Hepatocyte (in vitro differentiated cells): ENCODE measurements around the gene SLC8A1. TPM values are rescaled to one million over a fixed set of nuclear protein-coding genes. Genes with fewer than 3 reads are reported as not detected.

Source experiments
- DNase-seq: peaks from one replicate; pipeline ENCODE4 v3.0.0-alpha.2; 2016; ENCODE audit warnings: low spot score
- H2AFZ ChIP-seq: fragments of 200-600 bp; sonication (generic); 2 replicates; pipeline ENCODE4 v1.6.0; 2016; ENCODE audit warnings: antibody characterized with exemption, mild to moderate bottlenecking
- H3K27ac ChIP-seq: fragments of 200-600 bp; sonication (generic); 2 replicates; pipeline ENCODE4 v1.5.1; 2016; ENCODE audit warnings: mild to moderate bottlenecking
- H3K27me3 ChIP-seq: fragments of 200-600 bp; sonication (generic); 2 replicates; pipeline ENCODE4 v1.6.1; 2016
- H3K36me3 ChIP-seq: fragments of 200-600 bp; sonication (generic); replicated peaks from 2 replicates; pipeline ENCODE4 v1.5.1; 2016; ENCODE audit warnings: low read depth; ENCODE audit not compliant: insufficient read depth
- H3K4me1 ChIP-seq: fragments of 200-600 bp; sonication (generic); 2 replicates; pipeline ENCODE4 v1.5.1; 2016; ENCODE audit warnings: mild to moderate bottlenecking, moderate library complexity; ENCODE audit not compliant: insufficient read depth
- H3K4me2 ChIP-seq: fragments of 200-600 bp; sonication (generic); 2 replicates; pipeline ENCODE4 v1.6.0; 2016
- H3K4me3 ChIP-seq: fragments of 200-600 bp; sonication (generic); 2 replicates; pipeline ENCODE4 v1.5.1; 2016; ENCODE audit warnings: mild to moderate bottlenecking
- H3K79me2 ChIP-seq: fragments of 200-600 bp; sonication (generic); 2 replicates; pipeline ENCODE4 v1.6.0; 2017; ENCODE audit warnings: mild to moderate bottlenecking
- H3K9me2 ChIP-seq: fragments of 200-600 bp; sonication (generic); replicated peaks from 2 replicates; pipeline ENCODE4 v1.6.0; 2017; ENCODE audit warnings: mild to moderate bottlenecking; ENCODE audit not compliant: insufficient read depth
- H3K9me3 ChIP-seq: fragments of 200-600 bp; sonication (generic); 2 replicates; pipeline ENCODE4 v1.5.1; 2016; ENCODE audit warnings: low read depth, mild to moderate bottlenecking
- H4K20me1 ChIP-seq: fragments of 200-600 bp; sonication (generic); 2 replicates; pipeline ENCODE4 v1.6.0; 2016; ENCODE audit warnings: mild to moderate bottlenecking; ENCODE audit not compliant: insufficient read depth, poor library complexity, severe bottlenecking
- CTCF ChIP-seq: fragments of 200-600 bp; sonication (generic); IDR thresholded peaks from 2 replicates; pipeline ENCODE4 v1.5.1; 2016; ENCODE audit warnings: antibody characterized with exemption, mild to moderate bottlenecking; ENCODE audit not compliant: poor library complexity
- EZH2 ChIP-seq: fragments of 200-600 bp; sonication (generic); IDR thresholded peaks from 2 replicates; pipeline ENCODE4 v1.6.1; 2016; ENCODE audit warnings: antibody characterized with exemption, mild to moderate bottlenecking, borderline replicate concordance
- EZH2phosphoT487 ChIP-seq: fragments of 200-600 bp; sonication (generic); IDR thresholded peaks from one replicate; pipeline ENCODE4 v1.6.1; 2018; ENCODE audit warnings: antibody characterized with exemption, mild to moderate bottlenecking, low read depth, moderate library complexity; ENCODE audit not compliant: unreplicated experiment, severe bottlenecking
- WGBS: methylation state at CpG from one replicate; pipeline ENCODE4 v1.1.6; 2016; ENCODE audit warnings: low lambda C conversion rate; ENCODE audit errors: missing lambda C conversion rate; 5-methylcytosine and 5-hydroxymethylcytosine counted together
- polyA plus RNA-seq: library from polyadenylated mRNA; unstranded; fragments of >200 nt; fragmentation: Nextera tagmentation; extraction: Ambion mirVana; gene quantifications from 2 replicates; pipeline ENCODE4 v1.2.1, GENCODE V29; 2016
- total RNA-seq: library from RNA; depleted of rRNA; stranded (reverse); fragments of >200 nt; gene quantifications from 2 replicates; pipeline ENCODE4 v1.2.3, GENCODE V29; 2014

SLC8A1 gene
- total and polyA plus RNA-seq, 2 experiments from 2014 or later = 2.2 to 8.9 TPM

GRCh38 chr2:40197121-40197520 is 254.8 kb downstream of the SLC8A1 start:
- TF ChIP-seq CTCF (no peak), EZH2 (no peak), EZH2phosphoT487 (no peak)
- WGBS = 49% methylated on average over 5 of the region's 5 CpGs
- H3K4me1 ChIP-seq = peaks cover 6% of the 10 kb centered on the region
- no peak overlapping the region for H3K4me3 ChIP-seq
- H4K20me1 ChIP-seq = no peaks in the 10 kb centered on the region
- no peak overlapping the region for H3K4me2 ChIP-seq
- H3K27me3 ChIP-seq = no peaks in the 10 kb centered on the region
- H3K27ac ChIP-seq = no peak overlapping the region
- no peaks in the 10 kb centered on the region for H3K36me3 ChIP-seq
- no peak for DNase-seq
- H3K9me3 ChIP-seq = no peaks in the 10 kb centered on the region
- no peak overlapping the region for H2AFZ ChIP-seq
- no peaks in the 10 kb centered on the region for H3K9me2 ChIP-seq
- H3K79me2 ChIP-seq = no peaks in the 10 kb centered on the region

- Histone ChIP-seq H4K20me1 (no peaks in the 10 kb centered on the region), H3K79me2 (no peaks in the 10 kb centered on the region)
- TF ChIP-seq CTCF (no peak), EZH2phosphoT487 (no peak), EZH2 (no peak)
Observed at GRCh38 chr2:40193670-40194026, 258.2 kb downstream of the SLC8A1 start.

GRCh38 chr2:40192864-40193669 is 258.8 kb downstream of the SLC8A1 start:
- Histone ChIP-seq H3K36me3 (no peaks in the 10 kb centered on the region), H3K4me3 (no peak overlapping the region), H3K9me3 (no peaks in the 10 kb centered on the region), H3K4me2 (no peak overlapping the region), H4K20me1 (no peaks in the 10 kb centered on the region), H3K27me3 (no peaks in the 10 kb centered on the region), H3K9me2 (no peaks in the 10 kb centered on the region), H3K79me2 (no peaks in the 10 kb centered on the region), H2AFZ (no peak overlapping the region), H3K27ac (no peak overlapping the region), H3K4me1 (peaks cover 3% of the 10 kb centered on the region)
- TF ChIP-seq EZH2 (no peak), EZH2phosphoT487 (no peak), CTCF (no peak)
- 82% methylated on average over 6 of the region's 6 CpGs for WGBS
- no peak for DNase-seq

More at GRCh38 chr2:40193670-40194026, 258.2 kb downstream of the SLC8A1 start:
- Histone ChIP-seq H3K27me3 (no peaks in the 10 kb centered on the region), H3K9me2 (no peaks in the 10 kb centered on the region), H2AFZ (no peak overlapping the region), H3K4me2 (no peak overlapping the region), H3K36me3 (no peaks in the 10 kb centered on the region), H3K9me3 (no peaks in the 10 kb centered on the region), H3K4me3 (no peak overlapping the region), H3K4me1 (peaks cover 3% of the 10 kb centered on the region), H3K27ac (no peak overlapping the region)
- no peak for DNase-seq
